Uterus (tissue), 4 donors: ENCODE data around the gene FOXP4. TPM values are rescaled to one million over a fixed set of nuclear protein-coding genes. Genes with fewer than 3 reads are reported as not detected.

ENCODE experiments used
- DNase-seq, 2 donors: peaks; one replicate each; pipeline ENCODE4 v3.0.0-alpha.2; 2019 to 2020
- H3K27ac ChIP-seq, 2 donors: fragments of 200-600 bp; sonication (generic); 1 replicate in 1 of 2; 2 replicates in 1 of 2; pipeline ENCODE4 v1.5.1; 2016 to 2018
- H3K27me3 ChIP-seq, 2 donors: fragments of 200-600 bp; sonication (generic); one replicate each; pipeline ENCODE4 v1.5.1; 2018 to 2019; ENCODE audit warnings: control low read depth in 1 of 2
- H3K36me3 ChIP-seq, 2 donors: fragments of 200-600 bp; sonication (generic); one replicate each; pipeline ENCODE4 v1.5.1; 2019; ENCODE audit warnings: control low read depth in 1 of 2
- H3K4me1 ChIP-seq, 2 donors: fragments of 200-600 bp; sonication (generic); one replicate each; pipeline ENCODE4 v1.5.1; 2018 to 2019; ENCODE audit warnings: control low read depth in 1 of 2
- H3K4me3 ChIP-seq, 2 donors: fragments of 200-600 bp; sonication (generic); 1 replicate in 1 of 2; 2 replicates in 1 of 2; pipeline ENCODE4 v1.5.1; 2018 to 2019; ENCODE audit warnings: mild to moderate bottlenecking in 1 of 2
- H3K9me3 ChIP-seq, 2 donors: fragments of 200-600 bp; sonication (generic); one replicate each; pipeline ENCODE4 v1.5.1; 2019; ENCODE audit warnings: control low read depth in 1 of 2
- CTCF ChIP-seq, 4 experiments: fragments of 200-600 bp in 2 of 4; fragments of 450-650 bp in 2 of 4; sonication (generic) in 2 of 4; IDR thresholded peaks; one replicate each; pipeline ENCODE4 v1.5.1; 2016 to 2019; ENCODE audit warnings: antibody characterized with exemption in 4 of 4, mild to moderate bottlenecking in 2 of 4, moderate library complexity in 1 of 4
- POLR2A ChIP-seq, 2 donors: fragments of 450-650 bp; IDR thresholded peaks; one replicate each; pipeline ENCODE4 v1.6.1; 2016; ENCODE audit warnings: antibody characterized with exemption in 2 of 2, mild to moderate bottlenecking in 1 of 2, moderate library complexity in 1 of 2
- intact Hi-C: fragments of 100-400 bp; cut with DNase I; formaldehyde crosslinking; loops from one replicate; pipeline ENCODE4 v1.15.1; 2023; ENCODE audit warnings: low total_unique reads
- total RNA-seq, 4 donors: library from RNA; depleted of rRNA in 3 of 4; stranded (reverse); fragments of >200 nt in 3 of 4; gene quantifications; one replicate each; pipeline versions ENCODE4 v1.1.0 to v1.2.4, GENCODE V29; 2014 to 2023
- donor health status: DM: yes; HTN: yes; CAD: no.

FOXP4 gene
- total RNA-seq, 4 donors from 2014 or later = 3.8 to 50.1 (median 9.4) TPM

GRCh38 chr6:41505122-41506049 lies 40.8 kb upstream of the FOXP4 start:
- intact Hi-C loops = loop anchor here (5.0 kb wide), 1 partner anchor 42 kb away; the partner anchor contains the start of gene FOXP4
- Histone ChIP-seq H3K27ac (peak overlapping the region; percentile 83 to 98), H3K36me3 (no peaks in the 10 kb centered on the region), H3K9me3 (no peaks in the 10 kb centered on the region), H3K27me3 (no peaks in the 10 kb centered on the region), H3K4me3 (peak overlapping the region; percentile 21 to 46), H3K4me1 (peaks cover 7 to 12% of the 10 kb centered on the region in 2 donors)
- TF ChIP-seq POLR2A (IDR thresholded peaks at IDR 0.05) (no peak), CTCF (IDR thresholded peaks at IDR 0.05) (peak in 1 of 4 experiments; percentile 41)
- DNase-seq = peak; percentile 90 to 93

GRCh38 chr6:41508479-41508878 lies 37.7 kb upstream of the FOXP4 start:
- no peak overlapping the region for H3K4me3 ChIP-seq
- DNase-seq = no peak
- no peaks in the 10 kb centered on the region for H3K36me3 ChIP-seq
- no peaks in the 10 kb centered on the region for H3K9me3 ChIP-seq
- H3K27me3 ChIP-seq = no peaks in the 10 kb centered on the region
- TF ChIP-seq CTCF (IDR thresholded peaks at IDR 0.05) (no peak), POLR2A (IDR thresholded peaks at IDR 0.05) (no peak)
- H3K27ac ChIP-seq = no peak overlapping the region
- intact Hi-C loops = loop anchor here (5.0 kb wide), 1 partner anchor 39 kb away; the partner anchor contains the start of gene FOXP4
- peaks cover 6 to 7% of the 10 kb centered on the region in 2 donors for H3K4me1 ChIP-seq

GRCh38 chr6:41509580-41509979 lies 36.6 kb upstream of the FOXP4 start:
- peak in 1 of 2 donors; percentile 52 for DNase-seq
- Histone ChIP-seq H3K4me1 (peaks cover 0 to 7% of the 10 kb centered on the region in 2 donors), H3K4me3 (no peak overlapping the region), H3K27me3 (no peaks in the 10 kb centered on the region), H3K27ac (peak overlapping the region in 1 of 2 donors; percentile 5), H3K9me3 (no peaks in the 10 kb centered on the region), H3K36me3 (no peaks in the 10 kb centered on the region)
- intact Hi-C loops = loop anchor here (5.0 kb wide), 1 partner anchor 38 kb away; the partner anchor contains the start of gene FOXP4
- no peak for TF ChIP-seq CTCF (IDR thresholded peaks at IDR 0.05)
- no peak for TF ChIP-seq POLR2A (IDR thresholded peaks at IDR 0.05)

- intact Hi-C loops = no loop called here
Observed at GRCh38 chr6:41511443-41512060, 34.6 kb upstream of the FOXP4 start.

More at GRCh38 chr6:41511443-41512060, 34.6 kb upstream of the FOXP4 start:
- no peak for DNase-seq
- H3K4me1 ChIP-seq = no peaks in the 10 kb centered on the region
- no peaks in the 10 kb centered on the region for H3K27me3 ChIP-seq
- H3K27ac ChIP-seq = no peak overlapping the region
- no peak for TF ChIP-seq CTCF (IDR thresholded peaks at IDR 0.05)
- no peaks in the 10 kb centered on the region for H3K9me3 ChIP-seq
- H3K4me3 ChIP-seq = no peak overlapping the region
- H3K36me3 ChIP-seq = no peaks in the 10 kb centered on the region
